GM19025 (cell line): Measurements from ENCODE around the gene SDR42E1.
"Not testable (repeated sequence)": the region's sequence is repeated elsewhere in the genome, so short reads cannot be mapped to it uniquely, and the experiment has no call there.

ENCODE experiments used
- ATAC-seq: cut with Tn5 transposase; IDR thresholded peaks from one replicate; pipeline ENCODE4 v1.9.1; 2021; ENCODE audit warnings: mild to moderate bottlenecking, low read depth, moderate library complexity; ENCODE audit not compliant: unreplicated experiment

Gene SDR42E1

DNA sequence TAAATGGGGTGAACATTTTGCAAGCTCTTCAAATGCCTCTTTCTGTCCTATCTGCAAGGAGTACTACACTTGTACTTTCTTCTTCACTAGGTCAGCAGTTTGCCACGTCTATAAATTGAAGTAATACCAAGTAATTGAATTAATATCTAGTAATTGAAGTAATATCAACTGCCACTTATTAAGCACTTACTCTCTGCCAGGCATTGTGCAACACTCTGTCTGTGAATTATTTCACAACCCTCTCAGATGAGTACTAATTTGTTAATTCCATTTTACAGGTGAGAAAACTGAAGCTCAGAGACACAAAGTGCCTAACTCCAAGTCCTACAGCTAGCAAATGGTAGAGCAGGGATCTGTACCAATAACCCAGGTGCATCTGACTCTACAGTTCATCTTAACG is 4.1 kb downstream of the SDR42E1 start:
- no peak for ATAC-seq

DNA sequence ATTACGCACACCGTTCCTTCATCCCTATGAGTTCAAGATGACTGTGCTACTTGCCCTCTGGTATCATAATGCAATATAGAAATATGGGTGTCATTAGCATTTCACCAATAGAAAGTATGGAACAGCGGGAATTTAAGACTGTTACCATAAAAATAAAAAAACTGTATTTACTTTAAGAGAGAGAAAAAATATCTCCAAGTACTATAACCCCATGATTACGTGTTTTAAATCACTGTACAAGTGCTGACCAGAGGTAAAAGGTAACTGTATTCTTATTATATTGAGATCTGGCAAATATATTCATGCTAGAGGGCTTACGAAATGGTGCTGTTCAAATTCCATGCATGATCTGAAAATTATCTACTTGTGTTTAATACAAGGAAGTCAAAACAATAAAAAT is 5.2 kb downstream of the SDR42E1 start:
- ATAC-seq, result no peak

DNA sequence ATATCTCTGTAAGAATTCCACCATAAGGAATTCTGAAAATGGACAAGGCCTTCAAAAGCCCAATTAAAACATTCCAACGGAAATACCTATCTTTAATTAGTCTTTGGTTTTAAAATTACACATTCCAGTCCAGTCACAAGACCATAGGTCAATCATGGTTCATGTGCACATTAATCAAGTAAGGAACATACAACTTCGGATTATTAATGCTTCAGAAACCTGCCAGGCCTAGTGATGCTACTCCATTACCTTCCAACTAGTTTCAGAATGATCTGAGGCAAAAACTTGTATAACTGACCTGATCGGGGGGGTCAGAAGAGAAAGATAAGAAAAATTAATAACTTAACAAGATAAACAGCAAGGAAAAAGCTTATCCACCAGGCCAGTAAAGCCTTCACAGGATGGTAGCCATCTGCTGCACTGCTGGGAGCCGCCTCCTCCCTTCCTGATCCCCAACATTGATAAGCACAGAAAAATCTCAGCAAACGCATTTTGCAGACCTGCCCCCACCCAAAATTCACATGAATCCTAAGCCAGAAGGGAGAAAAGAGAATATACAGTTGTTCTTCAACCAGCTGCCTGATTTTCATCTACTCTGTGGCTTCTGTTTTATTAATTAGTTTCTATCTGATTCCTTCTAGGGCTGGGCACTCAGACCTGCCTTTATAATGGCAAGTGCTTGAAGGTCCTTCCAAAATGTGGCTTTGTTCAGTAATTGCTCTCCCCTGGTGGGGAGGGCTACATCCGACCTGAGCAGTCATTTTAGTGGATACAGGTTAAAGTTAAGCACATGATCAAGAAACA is 6.0 kb downstream of the SDR42E1 start:
- no peak for ATAC-seq

DNA sequence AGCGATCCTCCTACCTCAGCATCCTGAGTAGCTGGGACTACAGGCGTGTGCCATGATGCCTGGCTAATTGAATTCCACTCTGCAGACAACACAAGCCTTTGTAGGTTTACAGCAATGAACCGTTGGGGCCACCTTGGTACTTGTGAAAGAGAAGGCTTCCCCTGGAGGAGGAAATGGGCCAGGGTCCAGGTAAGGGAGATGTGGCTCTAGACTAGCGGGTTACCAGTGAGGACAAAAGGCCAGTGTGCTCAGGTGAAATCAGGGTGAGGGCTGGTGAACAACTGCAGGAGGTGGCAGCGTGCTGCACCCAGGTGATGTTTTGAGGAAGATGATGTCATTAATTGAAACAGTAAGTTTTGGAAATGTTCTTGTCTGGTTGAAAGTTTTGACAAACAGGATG is 6.7 kb downstream of the SDR42E1 start:
- no peak for ATAC-seq

DNA sequence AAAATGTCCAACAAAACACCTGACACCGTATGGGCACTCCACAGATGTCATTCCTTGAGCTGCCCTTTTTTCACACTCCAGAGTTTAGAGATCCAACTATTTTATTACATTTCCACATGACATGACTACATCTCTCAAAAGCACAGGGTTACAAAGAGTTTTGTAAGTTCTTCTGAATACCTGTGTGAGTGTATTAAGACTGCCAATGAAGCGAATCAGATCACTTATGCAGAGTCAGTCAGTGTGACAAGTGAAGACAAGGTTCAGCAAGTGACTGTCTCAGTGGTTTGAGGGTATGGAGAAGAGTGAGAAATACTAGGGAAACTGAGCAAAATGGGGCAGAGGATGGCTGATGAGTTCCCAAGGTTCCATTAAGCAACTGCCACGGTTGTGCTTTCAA is 8.4 kb downstream of the SDR42E1 start:
- no peak for ATAC-seq

DNA sequence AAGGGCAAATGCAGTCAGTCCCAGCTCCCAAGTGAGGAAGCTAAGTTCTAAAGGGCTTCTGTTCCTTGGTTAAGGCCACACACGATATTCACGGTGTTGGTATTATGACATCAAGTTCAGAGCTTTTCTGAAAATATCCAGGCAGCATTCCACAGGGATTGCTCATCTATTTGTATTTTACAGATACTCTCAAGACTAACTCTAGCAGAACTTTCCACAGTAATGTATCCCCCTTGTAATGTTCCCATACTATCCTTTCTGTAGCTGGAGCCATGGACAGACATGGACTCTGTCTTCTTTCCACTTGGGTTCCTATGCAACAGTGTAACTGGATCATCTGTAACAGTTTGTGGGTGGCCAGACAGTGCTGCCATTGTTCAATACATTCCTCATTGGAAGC is 13.5 kb downstream of the SDR42E1 start:
- no peak for ATAC-seq

DNA sequence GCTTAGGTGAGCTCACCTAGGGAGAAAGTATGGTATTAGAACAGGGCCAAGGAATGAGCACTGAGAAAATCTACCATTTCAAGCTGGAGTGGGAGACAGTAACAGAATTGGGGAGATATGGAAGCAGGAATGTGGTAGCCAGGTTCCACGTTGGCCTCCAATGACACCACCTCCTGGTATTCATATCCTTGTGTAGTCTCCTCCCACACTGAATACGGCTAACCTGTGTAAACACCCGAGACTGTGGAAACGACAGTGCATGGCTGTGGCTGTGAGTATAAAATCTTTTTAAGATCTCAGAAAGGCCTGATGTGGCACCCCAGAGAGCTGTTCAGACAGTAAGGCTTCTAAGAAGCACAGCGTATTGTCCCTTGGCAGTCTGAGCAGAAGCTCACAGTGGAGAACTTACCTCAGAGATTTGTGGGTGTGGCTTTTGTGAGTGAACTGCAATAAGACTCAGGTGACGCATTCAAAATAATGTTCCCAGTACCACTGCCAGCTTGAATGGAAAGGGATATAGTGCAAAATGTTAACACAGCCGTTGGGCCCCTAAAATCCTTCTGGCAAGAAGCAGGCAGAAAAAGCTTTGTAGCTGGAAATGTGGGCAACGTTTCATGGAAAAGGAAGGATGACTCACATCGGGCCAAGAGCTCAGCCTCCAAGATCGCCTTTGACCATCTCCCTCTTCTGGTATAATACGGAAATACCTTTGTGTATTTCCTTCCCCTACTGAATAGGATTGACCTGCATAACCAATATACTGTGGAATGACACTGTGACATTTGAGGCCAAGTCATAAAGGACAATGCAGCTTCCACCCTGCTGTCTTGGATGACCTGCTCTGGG is 14.4 kb downstream of the SDR42E1 start:
- ATAC-seq, result no peak

DNA sequence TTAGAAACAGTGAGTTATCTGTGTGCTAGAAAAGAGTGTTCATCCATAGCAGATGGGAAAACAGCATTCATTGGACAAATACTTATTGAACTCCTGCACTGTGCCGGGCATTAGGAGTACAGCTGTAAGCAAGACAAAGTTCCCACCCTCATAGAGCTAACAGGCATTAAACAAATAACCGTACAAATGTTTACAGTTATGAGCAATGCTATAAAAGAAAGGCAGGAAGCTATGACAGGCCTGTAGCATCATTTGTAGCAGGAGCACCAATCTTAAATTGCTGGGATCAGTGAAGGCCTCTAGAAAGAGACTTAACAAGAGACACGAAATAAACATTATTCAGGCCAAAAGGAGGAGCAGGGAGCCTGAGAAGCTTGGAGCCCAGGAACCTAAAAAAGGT is 15.6 kb downstream of the SDR42E1 start:
- ATAC-seq, result no peak

DNA sequence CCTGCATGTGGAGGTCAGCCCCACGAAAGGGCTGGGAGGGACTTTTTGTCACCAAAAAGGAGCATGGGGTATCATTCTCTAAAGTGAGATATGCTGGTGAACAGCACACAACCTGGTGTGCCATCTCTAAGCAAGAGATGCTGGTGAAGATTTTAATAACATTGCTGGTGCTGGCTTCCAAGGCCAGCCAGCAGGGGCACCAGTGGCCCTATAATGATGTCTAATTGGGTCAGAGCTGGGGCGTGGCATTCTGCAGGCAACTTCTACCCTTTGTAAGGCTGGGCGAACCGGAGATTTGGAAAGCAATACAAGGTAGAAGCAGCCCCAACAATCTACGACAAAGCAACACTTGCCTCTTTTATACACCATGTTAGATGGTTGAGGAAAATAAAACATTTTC is 16.8 kb downstream of the SDR42E1 start:
- ATAC-seq, result no peak

DNA sequence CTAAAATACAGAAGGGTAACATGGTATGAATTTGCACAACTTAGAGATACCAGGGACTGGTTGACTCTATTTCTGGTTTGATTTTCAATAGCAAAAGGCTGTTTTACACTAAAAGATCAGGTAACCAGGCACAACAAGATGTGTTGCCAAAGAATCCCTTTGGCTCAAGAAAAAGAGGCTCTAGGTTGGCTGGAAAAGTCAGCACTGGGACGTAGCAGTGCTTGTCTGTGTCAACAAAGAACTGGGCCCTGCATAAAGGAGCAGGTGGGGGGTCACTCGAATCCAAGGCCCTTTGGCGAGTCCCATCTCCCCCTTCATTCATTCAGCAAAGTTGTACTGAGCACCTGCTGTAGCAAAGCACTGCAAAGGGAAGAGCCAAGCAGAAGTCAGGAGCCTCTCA is 18.4 kb downstream of the SDR42E1 start:
- ATAC-seq, result no peak

DNA sequence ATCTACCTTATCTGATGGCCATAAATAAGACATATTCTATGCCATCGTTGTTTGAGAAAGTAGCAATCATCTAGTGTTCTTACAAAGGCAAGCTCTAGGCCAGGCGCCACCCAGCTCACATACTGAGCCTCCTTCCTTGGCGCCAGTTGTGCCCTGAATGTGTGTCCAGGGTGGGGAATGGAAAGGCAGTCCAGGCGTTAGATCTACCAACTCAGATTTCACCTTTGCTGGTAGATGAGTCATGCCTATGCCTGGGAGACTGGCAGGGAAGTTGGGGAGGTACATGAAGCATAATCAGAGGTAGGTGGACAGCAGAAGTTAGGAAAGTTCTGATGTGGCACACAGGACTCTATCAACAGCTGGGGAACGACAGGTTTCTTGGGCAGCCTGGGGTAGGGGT is 23.6 kb downstream of the SDR42E1 start:
- ATAC-seq, result no peak

DNA sequence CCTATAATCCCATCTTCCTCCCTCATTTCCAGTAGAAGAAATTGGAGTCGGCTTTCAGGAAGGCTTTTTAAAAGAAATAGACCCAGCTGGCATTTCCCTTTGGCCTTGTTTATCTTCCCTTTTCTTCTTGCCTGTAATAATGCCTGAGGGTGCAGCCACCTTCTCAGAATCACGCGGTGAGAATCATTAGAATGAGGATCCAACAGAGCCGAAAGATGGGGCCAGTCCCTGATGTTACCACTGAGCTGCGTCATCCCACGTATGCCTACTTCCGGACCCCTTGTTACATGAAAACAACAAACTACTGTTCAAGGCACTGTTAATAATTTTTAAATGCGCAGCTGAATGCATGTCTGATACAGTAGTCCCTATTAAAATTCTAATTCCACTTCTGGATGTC is 24.1 kb downstream of the SDR42E1 start:
- ATAC-seq, result no peak

DNA sequence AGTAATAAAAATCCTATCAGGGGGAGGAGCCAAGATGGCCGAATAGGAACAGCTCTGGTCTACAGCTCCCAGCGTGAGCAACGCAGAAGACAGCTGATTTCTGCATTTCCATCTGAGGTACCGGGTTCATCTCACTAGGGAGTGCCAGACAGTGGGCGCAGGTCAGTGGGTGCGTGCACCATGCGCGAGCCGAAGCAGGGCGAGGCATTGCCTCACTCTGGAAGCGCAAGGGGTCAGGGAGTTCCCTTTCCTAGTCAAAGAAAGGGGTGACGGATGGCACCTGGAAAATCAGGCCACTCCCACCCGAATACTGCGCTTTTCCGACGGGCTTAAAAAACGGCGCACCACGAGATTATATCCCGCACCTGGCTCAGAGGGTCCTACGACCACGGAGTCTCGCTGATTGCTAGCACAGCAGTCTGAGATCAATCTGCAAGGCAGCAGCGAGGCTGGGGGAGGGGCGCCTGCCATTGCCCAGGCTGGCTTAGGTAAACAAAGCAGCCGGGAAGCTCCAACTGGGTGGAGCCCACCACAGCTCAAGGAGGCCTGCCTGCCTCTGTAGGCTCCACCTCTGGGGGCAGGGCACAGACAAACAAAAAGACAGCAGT is 33.8 kb downstream of the SDR42E1 start:
- ATAC-seq, result not testable (repeated sequence)

DNA sequence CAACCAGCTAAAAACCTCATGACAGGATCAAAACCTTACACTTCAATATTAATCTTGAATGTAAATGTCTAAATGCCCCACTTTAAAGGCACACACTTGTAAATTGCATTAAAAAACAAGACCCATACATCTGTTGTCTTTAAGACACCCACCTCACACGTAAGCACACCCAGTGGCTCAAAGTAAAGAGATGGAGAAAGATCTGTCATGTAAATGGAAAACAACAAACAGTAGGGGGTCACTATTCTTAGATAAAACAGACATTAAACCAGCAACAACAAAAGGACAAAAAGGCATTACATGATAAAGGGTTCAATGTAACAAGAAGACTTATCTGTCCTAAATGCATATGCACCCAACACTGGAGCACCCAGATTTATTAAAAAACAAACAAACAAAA is 35.6 kb downstream of the SDR42E1 start:
- no peak for ATAC-seq

DNA sequence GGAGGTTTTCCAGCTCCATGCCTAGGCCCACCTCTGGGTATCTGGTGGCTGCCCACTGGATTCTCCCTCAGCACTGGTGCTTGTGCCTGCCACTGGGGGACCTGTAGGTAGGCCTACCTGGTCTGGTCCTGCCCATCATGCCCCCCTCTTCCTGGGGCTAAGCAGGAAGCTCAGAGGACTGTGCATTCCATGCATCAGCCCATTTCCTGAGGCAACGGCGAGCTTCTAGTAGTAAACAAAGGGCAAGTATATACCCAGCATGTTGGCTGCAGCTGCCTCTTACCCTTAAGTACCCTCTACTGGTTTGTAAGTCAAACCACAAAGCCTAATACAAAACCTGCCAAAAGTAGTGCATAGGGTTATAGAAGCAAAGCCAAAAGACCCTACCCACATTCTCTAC is 37.5 kb downstream of the SDR42E1 start:
- ATAC-seq, result no peak

DNA sequence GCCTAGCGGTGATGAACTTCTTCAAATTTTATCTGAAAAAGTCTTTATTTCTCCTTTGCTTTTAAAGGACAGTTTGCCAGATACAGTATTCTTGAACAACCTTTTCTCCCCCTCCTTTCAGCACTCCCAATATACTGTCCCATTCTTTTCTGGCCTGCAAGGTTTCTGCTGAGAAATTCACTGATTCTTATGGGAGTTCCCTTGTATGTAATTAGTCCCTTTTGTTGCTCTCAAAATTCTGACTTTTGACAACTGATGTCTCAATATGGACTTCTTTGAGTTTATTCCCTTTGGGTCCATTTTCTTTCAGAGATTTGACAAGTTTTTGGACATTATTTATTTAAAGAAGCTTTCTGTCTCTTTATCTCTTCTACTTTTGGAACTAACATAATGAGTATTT is 39.4 kb downstream of the SDR42E1 start:
- ATAC-seq, result no peak

DNA sequence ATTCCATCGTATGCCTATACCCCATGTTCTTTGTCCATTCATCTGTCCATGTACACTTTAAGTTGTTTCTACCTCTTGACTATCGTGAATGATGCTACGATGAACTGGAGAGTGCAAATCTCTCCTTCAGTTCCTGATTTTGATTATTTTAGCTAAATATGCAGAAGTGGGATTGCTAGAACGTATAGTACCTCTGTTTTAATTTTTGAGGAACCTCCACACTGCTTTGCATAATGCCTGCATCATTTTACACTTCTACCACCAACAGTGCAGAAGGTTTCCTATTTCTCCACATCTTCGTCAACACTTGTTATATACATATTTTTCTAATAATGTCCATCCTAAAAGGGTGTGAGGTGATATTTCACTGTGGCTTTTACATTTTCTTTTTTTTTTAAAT is 43.9 kb downstream of the SDR42E1 start:
- ATAC-seq, result no peak

DNA sequence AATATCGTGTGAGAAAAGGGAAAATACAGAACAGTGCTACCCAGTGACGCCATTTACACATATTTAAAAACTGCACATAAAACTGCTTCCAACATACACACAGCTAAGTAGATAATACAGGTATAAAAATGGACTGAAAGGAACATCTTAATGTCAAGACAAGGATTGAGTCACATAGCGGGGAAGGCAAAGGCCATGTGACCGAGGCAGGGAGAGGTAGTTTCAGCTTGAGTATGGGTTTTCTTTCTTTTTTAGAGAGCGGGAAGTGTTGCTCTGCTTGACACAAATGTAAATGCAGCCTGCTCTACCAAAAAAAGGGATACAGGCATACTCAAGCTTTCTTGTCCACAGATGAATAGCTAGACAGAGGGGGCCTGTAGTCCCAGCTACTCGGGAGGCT is 46.5 kb downstream of the SDR42E1 start:
- no peak for ATAC-seq

DNA sequence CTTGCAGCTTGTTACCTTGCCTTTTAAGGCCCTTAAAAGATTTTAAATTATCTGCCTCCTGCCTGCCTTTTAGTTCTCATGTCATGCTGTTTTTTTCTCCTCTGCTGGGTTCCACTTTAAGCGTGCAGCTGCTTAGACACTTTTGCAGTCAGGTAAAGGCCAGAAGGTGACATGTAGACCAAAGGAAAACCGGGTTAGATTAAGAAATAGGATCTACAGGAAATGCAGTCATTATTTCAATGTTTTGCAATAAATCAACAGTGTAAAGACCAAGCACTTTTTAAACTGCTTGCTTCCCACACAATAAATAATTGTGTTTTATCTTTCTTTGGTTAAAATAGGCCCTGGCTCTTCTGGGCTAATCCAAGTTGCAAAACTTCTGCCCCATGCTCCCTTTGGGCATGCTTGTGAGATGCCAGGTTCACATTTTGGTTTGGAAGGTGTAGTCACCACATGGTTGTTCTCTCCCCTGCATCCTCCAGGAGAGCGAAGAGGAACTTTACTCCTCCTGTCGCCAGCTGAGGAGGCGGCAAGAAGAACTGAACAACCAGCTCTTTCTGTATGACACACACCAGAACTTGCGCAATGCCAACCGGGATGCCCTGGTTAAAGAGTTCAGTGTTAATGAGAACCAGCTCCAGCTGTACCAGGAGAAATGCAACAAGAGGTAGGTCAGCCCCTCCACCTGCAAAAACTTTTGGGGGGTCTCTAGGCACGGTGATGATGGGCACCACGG is 54.9 kb downstream of the SDR42E1 start:
- ATAC-seq, result no peak

DNA sequence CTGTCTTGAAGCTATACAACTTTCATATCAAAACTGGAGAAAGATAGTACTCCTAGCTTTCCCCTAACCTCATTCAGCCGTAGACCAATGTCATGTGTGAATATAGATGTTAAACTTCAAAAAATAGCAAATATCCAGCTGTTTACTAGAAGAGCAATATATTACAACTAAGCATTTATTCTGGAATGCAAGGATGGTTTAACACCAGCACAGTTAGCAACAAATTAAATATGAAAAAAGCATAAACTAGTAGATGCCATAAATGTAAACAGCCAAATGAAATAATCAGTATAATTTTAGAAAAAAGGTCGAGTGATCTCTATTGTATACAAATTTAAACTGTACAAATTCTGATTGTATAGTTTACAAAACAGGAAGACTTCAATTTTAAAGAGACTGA is 59.7 kb downstream of the SDR42E1 start:
- no peak for ATAC-seq

DNA sequence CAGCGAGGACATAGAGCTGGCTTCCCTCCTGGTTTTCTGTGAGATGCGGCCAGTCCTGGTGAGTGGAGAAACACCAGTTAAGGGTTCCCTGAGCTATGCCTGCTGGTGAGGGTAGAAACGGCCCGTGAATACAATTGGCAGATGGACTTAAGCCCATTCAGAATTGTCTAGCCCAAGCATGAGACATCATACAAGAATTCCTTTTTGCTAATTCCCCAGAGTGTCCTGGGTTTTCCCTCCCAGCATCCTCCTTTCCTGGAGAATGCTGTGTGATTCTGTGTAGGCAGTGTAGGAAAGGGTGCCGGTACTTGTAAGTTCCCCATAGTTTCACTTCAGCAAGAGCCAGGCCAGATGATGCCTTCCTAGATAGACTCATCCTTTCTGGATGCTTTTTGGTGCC is 65.1 kb downstream of the SDR42E1 start:
- ATAC-seq, result no peak
